Sigmoid colon (tissue), 7 donors: ENCODE data around the gene ATG7. TPM values are rescaled to one million over a fixed set of nuclear protein-coding genes. Genes with fewer than 3 reads are reported as not detected.

Experiments
- DNase-seq: peaks from one replicate; pipeline ENCODE4 v3.0.0-alpha.2; 2019
- H3K27ac ChIP-seq, 4 donors: fragments of 200-600 bp; sonication (generic); one replicate each; pipeline ENCODE4 v1.5.1; 2016 to 2019; ENCODE audit warnings: mild to moderate bottlenecking in 1 of 4
- H3K27me3 ChIP-seq, 3 donors: fragments of 200-600 bp; sonication (generic); one replicate each; pipeline ENCODE4 v1.5.1; 2019; ENCODE audit warnings: mild to moderate bottlenecking in 1 of 3
- H3K36me3 ChIP-seq, 4 donors: fragments of 200-600 bp; sonication (generic); one replicate each; pipeline ENCODE4 v1.5.1; 2016 to 2019
- H3K4me1 ChIP-seq, 4 donors: fragments of 200-600 bp; sonication (generic); one replicate each; pipeline ENCODE4 v1.5.1; 2017 to 2019
- H3K4me3 ChIP-seq, 4 donors: fragments of 200-600 bp; sonication (generic); one replicate each; pipeline ENCODE4 v1.5.1; 2017 to 2019; ENCODE audit warnings: mild to moderate bottlenecking in 2 of 4, moderate library complexity in 1 of 4
- H3K9me3 ChIP-seq, 4 donors: fragments of 200-600 bp in 3 of 4; sonication (generic) in 3 of 4; one replicate each; pipeline versions ENCODE4 v1.5.1 to v1.6.1; 2013 to 2019
- EP300 ChIP-seq, 4 donors: sonication (generic); formaldehyde crosslinking; IDR thresholded peaks; one replicate each; pipeline ENCODE4 v1.6.1; 2017; ENCODE audit warnings: antibody characterized with exemption in 4 of 4
- POLR2A ChIP-seq, 2 donors: fragments of 450-650 bp; IDR thresholded peaks; one replicate each; pipeline ENCODE4 v1.6.1; 2016; ENCODE audit warnings: antibody characterized with exemption in 2 of 2, mild to moderate bottlenecking in 2 of 2, moderate library complexity in 2 of 2
- POLR2AphosphoS5 ChIP-seq, 4 donors: sonication (generic); formaldehyde crosslinking; IDR thresholded peaks; one replicate each; pipeline ENCODE4 v1.6.1; 2017; ENCODE audit warnings: antibody characterized with exemption in 4 of 4
- WGBS, 2 donors: extraction: QIAGEN DNeasy Blood & Tissue Kit; methylation state at CpG; one replicate each; pipeline ENCODE4 v1.1.7; 2013; 5-methylcytosine and 5-hydroxymethylcytosine counted together
- intact Hi-C: fragments of 100-400 bp; cut with DNase I; formaldehyde crosslinking; loops from one replicate; pipeline ENCODE4 v1.15.1; 2023
- polyA plus RNA-seq, 3 donors: library from polyadenylated mRNA; stranded (reverse); fragments of 200-250 nt; gene quantifications; one replicate each; pipeline ENCODE4 v1.2.3, GENCODE V29; 2013
- total RNA-seq, 4 donors: library from RNA; depleted of rRNA; stranded (reverse); fragments of >200 nt; gene quantifications; one replicate each; pipeline ENCODE4 v1.1.0, GENCODE V29; 2016
- TF ChIP-seq, protein P1 (sequence below), 4 experiments: fragments of 450-650 bp in 3 of 4; fragments of 200-600 bp in 1 of 4; IDR thresholded peaks; one replicate each; pipeline ENCODE4 v1.5.1; 2016 to 2019; ENCODE audit warnings: antibody characterized with exemption in 4 of 4, mild to moderate bottlenecking in 3 of 4, moderate library complexity in 2 of 4
- donor health status: healthy with polysubstance abuse.
- donor health status: Bipolar disorder and iron deficiency.
- donor health status: healthy.

The ATG7 gene
- total and polyA plus RNA-seq, 7 donors = 12.5 to 62.9 (median 34.8) TPM

DNA sequence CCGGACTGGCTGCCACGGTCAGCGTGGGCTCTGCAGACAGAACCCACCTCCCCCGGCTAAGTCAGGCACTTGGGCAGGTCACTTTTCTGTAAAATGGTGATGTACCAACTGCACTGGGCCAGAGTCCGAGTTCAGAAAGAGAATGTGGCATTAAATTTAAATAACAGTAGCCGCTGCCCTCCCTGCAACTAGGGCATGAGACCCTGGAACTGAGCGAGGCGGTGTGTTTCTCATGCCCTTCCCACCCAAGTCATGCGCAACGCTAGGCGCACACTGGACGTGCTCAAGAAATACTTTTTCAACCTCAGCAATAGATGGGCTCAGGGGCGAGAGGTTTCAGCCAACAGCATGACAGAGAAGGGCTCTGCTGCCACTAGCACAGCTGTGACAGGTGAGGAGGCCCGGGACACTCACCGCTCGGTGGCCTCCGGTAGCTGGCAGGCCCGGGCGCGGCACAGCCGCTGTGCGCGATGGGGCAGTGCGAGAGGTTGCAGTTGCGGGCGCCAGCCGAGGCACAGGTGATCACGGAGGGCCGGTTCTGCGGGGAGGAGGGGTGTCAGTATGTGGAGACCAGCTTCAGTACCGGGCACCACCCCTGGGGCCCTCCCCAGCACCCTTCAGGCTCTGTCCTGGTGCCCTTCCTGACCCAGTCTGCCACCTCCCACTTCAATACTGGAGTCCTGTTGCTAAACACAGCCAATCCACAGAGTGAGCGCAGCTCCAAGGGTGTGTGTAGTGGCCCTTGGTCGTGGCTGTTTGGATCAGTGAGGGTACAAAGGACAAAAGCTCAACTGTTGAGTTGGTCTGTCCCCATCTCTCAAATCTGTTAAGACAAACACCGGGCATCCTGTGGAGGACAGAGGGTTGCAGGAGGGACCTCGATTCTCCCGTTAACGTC, 287.0 kb downstream of the ATG7 start:
- H3K9me3 ChIP-seq = no peaks in the 10 kb centered on the region
- TF ChIP-seq, protein P1, sequence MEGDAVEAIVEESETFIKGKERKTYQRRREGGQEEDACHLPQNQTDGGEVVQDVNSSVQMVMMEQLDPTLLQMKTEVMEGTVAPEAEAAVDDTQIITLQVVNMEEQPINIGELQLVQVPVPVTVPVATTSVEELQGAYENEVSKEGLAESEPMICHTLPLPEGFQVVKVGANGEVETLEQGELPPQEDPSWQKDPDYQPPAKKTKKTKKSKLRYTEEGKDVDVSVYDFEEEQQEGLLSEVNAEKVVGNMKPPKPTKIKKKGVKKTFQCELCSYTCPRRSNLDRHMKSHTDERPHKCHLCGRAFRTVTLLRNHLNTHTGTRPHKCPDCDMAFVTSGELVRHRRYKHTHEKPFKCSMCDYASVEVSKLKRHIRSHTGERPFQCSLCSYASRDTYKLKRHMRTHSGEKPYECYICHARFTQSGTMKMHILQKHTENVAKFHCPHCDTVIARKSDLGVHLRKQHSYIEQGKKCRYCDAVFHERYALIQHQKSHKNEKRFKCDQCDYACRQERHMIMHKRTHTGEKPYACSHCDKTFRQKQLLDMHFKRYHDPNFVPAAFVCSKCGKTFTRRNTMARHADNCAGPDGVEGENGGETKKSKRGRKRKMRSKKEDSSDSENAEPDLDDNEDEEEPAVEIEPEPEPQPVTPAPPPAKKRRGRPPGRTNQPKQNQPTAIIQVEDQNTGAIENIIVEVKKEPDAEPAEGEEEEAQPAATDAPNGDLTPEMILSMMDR (IDR thresholded peaks at IDR 0.05) = no peak
- TF ChIP-seq EP300 (IDR thresholded peaks at IDR 0.05) (no peak), POLR2A (IDR thresholded peaks at IDR 0.05) (no peak), POLR2AphosphoS5 (IDR thresholded peaks at IDR 0.05) (no peak)
- peaks cover 0 to 35% (median 19%) of the 10 kb centered on the region in 4 donors for H3K36me3 ChIP-seq
- peak overlapping the region; percentile 49 to 81 (median 70) for H3K27ac ChIP-seq
- no peak for DNase-seq
- 84 to 91% methylated on average over 37 of the region's 37 CpGs for WGBS, 2 donors
- no peaks in the 10 kb centered on the region for H3K27me3 ChIP-seq
- intact Hi-C loops = no loop called here
- H3K4me3 ChIP-seq = no peak overlapping the region
- H3K4me1 ChIP-seq = peaks cover 2 to 83% (median 75%) of the 10 kb centered on the region in 4 donors

DNA sequence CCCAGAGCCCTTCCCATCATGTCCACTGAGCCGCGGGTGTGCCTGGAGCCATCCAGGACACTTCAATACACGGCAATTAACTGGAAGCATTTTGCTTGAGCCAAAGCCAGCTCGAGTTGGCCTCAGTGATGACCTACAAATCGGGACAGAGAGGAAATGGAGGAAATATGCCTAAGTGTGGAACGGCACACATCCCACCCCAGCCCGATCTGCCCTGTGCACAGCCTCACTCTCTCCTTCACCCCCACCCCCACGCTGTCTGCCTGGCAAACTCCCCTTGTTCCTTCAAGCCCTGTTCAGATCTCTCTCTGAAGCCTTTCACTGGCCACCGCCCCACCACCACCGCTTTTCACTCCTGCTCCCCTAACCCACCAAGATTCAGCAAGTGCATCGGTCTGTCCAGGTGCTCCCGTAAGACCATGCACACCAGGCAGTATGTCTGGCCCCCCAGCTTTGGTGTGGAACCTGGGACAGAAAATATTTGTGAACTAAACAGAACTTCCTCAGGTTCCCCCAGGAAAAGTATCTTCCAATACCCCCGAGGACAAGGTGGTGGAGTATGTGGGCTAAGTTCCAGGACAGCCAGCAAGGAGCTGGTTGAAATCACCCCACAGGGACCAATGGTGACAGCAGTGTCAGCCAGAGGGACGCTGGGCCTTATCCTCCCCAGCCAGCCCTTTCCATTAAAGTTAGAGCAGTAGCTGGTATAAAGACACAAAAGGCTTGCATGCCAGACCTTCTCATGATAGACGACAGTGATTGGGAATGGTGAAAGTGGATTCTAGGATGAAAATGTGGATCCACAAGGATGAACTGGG, 287.8 kb downstream of the ATG7 start:
- Histone ChIP-seq H3K4me1 (peaks cover 2 to 79% (median 71%) of the 10 kb centered on the region in 4 donors), H3K9me3 (no peaks in the 10 kb centered on the region), H3K36me3 (peaks cover 0 to 44% (median 24%) of the 10 kb centered on the region in 4 donors), H3K27ac (peak overlapping the region; percentile 49 to 81 (median 70)), H3K27me3 (no peaks in the 10 kb centered on the region), H3K4me3 (no peak overlapping the region)
- no peak for TF ChIP-seq POLR2A (IDR thresholded peaks at IDR 0.05)
- no peak for TF ChIP-seq POLR2AphosphoS5 (IDR thresholded peaks at IDR 0.05)
- TF ChIP-seq, protein P1 (IDR thresholded peaks at IDR 0.05) = no peak
- TF ChIP-seq EP300 (IDR thresholded peaks at IDR 0.05) = no peak
- WGBS, 2 donors = 84% methylated on average over 15 of the region's 15 CpGs
- no peak for DNase-seq
- intact Hi-C loops = no loop called here

DNA sequence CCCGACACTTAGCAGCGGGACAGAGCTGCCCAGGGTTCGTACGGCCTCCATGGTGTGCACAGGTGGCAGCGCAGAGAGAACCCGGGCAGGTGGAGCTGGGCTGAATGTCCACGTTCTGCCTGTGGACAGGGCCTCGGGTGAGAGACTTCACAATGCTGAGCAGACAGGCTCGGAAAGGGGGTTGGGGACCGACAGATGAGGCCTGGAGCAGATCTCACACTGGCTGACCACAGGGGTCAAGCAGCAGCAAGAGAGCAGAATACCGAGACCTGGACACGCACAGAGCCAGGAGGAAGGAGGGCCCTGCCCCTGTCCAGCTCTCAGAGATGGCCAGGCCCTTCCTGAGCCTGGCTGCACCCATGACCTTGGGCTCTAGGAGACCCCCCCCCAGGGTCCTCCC, 288.5 kb downstream of the ATG7 start:
- H3K36me3 ChIP-seq = peaks cover 0 to 47% (median 24%) of the 10 kb centered on the region in 4 donors
- intact Hi-C loops = no loop called here
- no peak for DNase-seq
- no peaks in the 10 kb centered on the region for H3K9me3 ChIP-seq
- no peak for TF ChIP-seq POLR2AphosphoS5 (IDR thresholded peaks at IDR 0.05)
- no peak for TF ChIP-seq POLR2A (IDR thresholded peaks at IDR 0.05)
- TF ChIP-seq EP300 (IDR thresholded peaks at IDR 0.05) = no peak
- TF ChIP-seq, protein P1 (IDR thresholded peaks at IDR 0.05) = no peak
- peak overlapping the region; percentile 49 to 81 (median 70) for H3K27ac ChIP-seq
- no peaks in the 10 kb centered on the region for H3K27me3 ChIP-seq
- WGBS, 2 donors = 89 to 93% methylated on average over 12 of the region's 12 CpGs
- H3K4me3 ChIP-seq = no peak overlapping the region
- peaks cover 2 to 72% (median 64%) of the 10 kb centered on the region in 4 donors for H3K4me1 ChIP-seq

DNA sequence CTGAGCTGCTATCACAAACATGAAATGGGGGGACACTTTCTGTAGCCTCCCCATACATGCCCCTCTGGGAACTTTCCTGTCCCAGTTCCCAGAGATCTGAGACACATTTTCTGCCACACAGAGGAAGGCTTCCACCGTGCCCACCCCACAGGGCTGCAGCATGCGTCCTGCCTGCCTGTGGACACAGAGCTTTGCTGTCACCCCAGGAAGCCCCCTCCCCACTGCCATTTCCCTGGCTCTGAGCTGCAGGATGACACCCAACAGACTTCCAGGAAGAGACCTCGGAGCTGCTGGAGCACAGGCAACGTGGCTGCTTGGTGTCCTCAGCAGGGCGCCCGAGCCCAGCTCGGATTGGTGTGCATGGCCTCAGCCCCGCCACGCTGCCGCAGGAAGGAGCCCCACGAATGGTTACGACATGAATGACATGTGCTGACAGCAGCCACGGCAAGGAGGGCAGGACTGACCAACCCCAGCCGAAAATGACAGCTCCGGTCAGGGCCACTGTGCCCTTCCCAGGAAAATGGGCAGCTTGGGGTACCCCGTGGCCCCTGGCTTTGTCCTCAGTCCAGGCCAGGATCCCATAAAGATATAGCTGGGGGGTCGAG, 290.2 kb downstream of the ATG7 start:
- H3K27ac ChIP-seq = peak overlapping the region in 3 of 4 donors; percentile 63 to 81 (median 78)
- H3K4me3 ChIP-seq = no peak overlapping the region
- intact Hi-C loops = no loop called here
- no peak for DNase-seq
- no peaks in the 10 kb centered on the region for H3K9me3 ChIP-seq
- no peaks in the 10 kb centered on the region for H3K27me3 ChIP-seq
- peaks cover 2 to 63% (median 52%) of the 10 kb centered on the region in 4 donors for H3K4me1 ChIP-seq
- H3K36me3 ChIP-seq = peaks cover 0 to 53% (median 24%) of the 10 kb centered on the region in 4 donors
- WGBS, 2 donors = 91 to 93% methylated on average over 17 of the region's 17 CpGs
- TF ChIP-seq EP300 (IDR thresholded peaks at IDR 0.05) (no peak), POLR2A (IDR thresholded peaks at IDR 0.05) (no peak), POLR2AphosphoS5 (IDR thresholded peaks at IDR 0.05) (no peak)
- TF ChIP-seq, protein P1 (IDR thresholded peaks at IDR 0.05) = no peak
